Activated CD4-positive, CD25-positive, alpha-beta regulatory T cell (primary cell): Measurements from ENCODE around the gene LRRC75B.
"Not testable (repeated sequence)": the region's sequence is repeated elsewhere in the genome, so short reads cannot be mapped to it uniquely, and the experiment has no call there.

Experiments
- DNase-seq, 4 experiments: peaks; one replicate each; lab custom pipeline; 2025; lab: John Stamatoyannopoulos, UW

Gene LRRC75B

GRCh38 chr22:24592851-24593558 is at the start of gene LRRC75B:
LRRC75B (minus strand) TSS chr22:24593073; CDS start chr22:24593039, 34 bp downstream.
- DNase-seq: no peak

GRCh38 chr22:24642307-24642706 is 49.4 kb upstream of the LRRC75B start:
- DNase-seq: not testable (repeated sequence)

- DNase-seq: not testable (repeated sequence)
Measured at GRCh38 chr22:24636513-24636912, 43.6 kb upstream of the LRRC75B start.

- DNase-seq: not testable (repeated sequence)
Measured at GRCh38 chr22:24634776-24635389, 42.0 kb upstream of the LRRC75B start.

GRCh38 chr22:24633231-24634023 is 40.6 kb upstream of the LRRC75B start:
- not testable (repeated sequence) for DNase-seq

- DNase-seq: not testable (repeated sequence)
Measured at GRCh38 chr22:24632642-24633041, 39.8 kb upstream of the LRRC75B start.

- not testable (repeated sequence) for DNase-seq
Measured at GRCh38 chr22:24631430-24632122, 38.7 kb upstream of the LRRC75B start.

- not testable (repeated sequence) for DNase-seq
Measured at GRCh38 chr22:24630812-24631427, 38.0 kb upstream of the LRRC75B start.

GRCh38 chr22:24629069-24629468 is 36.2 kb upstream of the LRRC75B start:
- DNase-seq: not testable (repeated sequence)

GRCh38 chr22:24627911-24628310 is 35.0 kb upstream of the LRRC75B start:
- DNase-seq: not testable (repeated sequence)

GRCh38 chr22:24622596-24622995 is 29.7 kb upstream of the LRRC75B start:
- DNase-seq: not testable (repeated sequence)

- not testable (repeated sequence) for DNase-seq
Measured at GRCh38 chr22:24621244-24621643, 28.4 kb upstream of the LRRC75B start.

GRCh38 chr22:24614794-24615193 is 21.9 kb upstream of the LRRC75B start:
- DNase-seq: not testable (repeated sequence)

- not testable (repeated sequence) for DNase-seq
Measured at GRCh38 chr22:24609888-24610287, 17.0 kb upstream of the LRRC75B start.

GRCh38 chr22:24608327-24608726 is 15.5 kb upstream of the LRRC75B start:
- not testable (repeated sequence) for DNase-seq

GRCh38 chr22:24607429-24607983 is 14.6 kb upstream of the LRRC75B start:
- DNase-seq: peak; percentile 26 to 49 (median 30)

GRCh38 chr22:24606340-24606739 is 13.5 kb upstream of the LRRC75B start:
- not testable (repeated sequence) for DNase-seq

- DNase-seq: not testable (repeated sequence)
Measured at GRCh38 chr22:24603770-24604629, 11.1 kb upstream of the LRRC75B start.

- DNase-seq: not testable (repeated sequence)
Measured at GRCh38 chr22:24602847-24603769, 10.2 kb upstream of the LRRC75B start, which contains the start of gene GGT1. GGT1 (plus strand) TSS chr22:24603193; CDS start chr22:24611082, 7,889 bp downstream.
